GM12878 (cell line): ENCODE results near the gene S100A2. TPM values are rescaled to one million over a fixed set of nuclear protein-coding genes. Genes with fewer than 3 reads are reported as not detected.

ENCODE experiments used
- ATAC-seq: fragments of 200-7000 bp; cut with Tn5 transposase; 3 replicates; pipeline ENCODE4 v1.9.1; 2020; ENCODE audit warnings: mild to moderate bottlenecking, moderate library complexity
- BruUV-seq: library from RNA; stranded (reverse); fragments of 400-500 nt; replicated peaks from 2 replicates; lab custom pipeline; 2021; lab: Mats Ljungman, UMichigan
- CTCF ChIA-PET: fragments of 300-600 bp; sonication (Branson Sonifier 250); formaldehyde crosslinking; extraction: SDS; loops from one replicate; lab custom pipeline; 2021; ENCODE audit warnings: inconsistent platforms; lab: Yijun Ruan, JAX
- POLR2A ChIA-PET: fragments of 350-600 bp; formaldehyde crosslinking; extraction: SDS; loops from one replicate; lab custom pipeline; 2021; ENCODE audit warnings: inconsistent platforms; lab: Charles Lee
- RAD21 ChIA-PET: fragments of 300-600 bp; sonication (Branson Sonifier 250); formaldehyde crosslinking; loops from one replicate; lab custom pipeline; 2023; ENCODE audit warnings: antibody characterized with exemption; ENCODE audit not compliant: unreplicated experiment; lab: Charles Lee
- SMC1A ChIA-PET: fragments of 300-600 bp; sonication (Branson Sonifier 250); formaldehyde crosslinking; loops from one replicate; lab custom pipeline; 2023; ENCODE audit not compliant: unreplicated experiment, uncharacterized antibody; lab: Charles Lee
- DNase-seq: peaks from one replicate; pipeline ENCODE4 v3.0.0-alpha.2; 2011; ENCODE audit warnings: low read depth, low spot score
- FAIRE-seq: peaks from 3 replicates; lab custom pipeline; 2011; peaks lifted over from hg19 to GRCh38; lab: Jason Lieb, UNC
- H2AFZ ChIP-seq: 2 replicates; pipeline ENCODE4 v1.6.0; 2011; ENCODE audit warnings: low read depth, low read length, control low read depth; ENCODE audit not compliant: control insufficient read depth
- H3K27ac ChIP-seq: 2 replicates; pipeline ENCODE4 v1.5.1; 2011; ENCODE audit warnings: control low read depth; ENCODE audit not compliant: control insufficient read depth, insufficient read depth
- H3K27me3 ChIP-seq, 2 experiments: replicated peaks in 1 of 2; 2 replicates each; pipeline versions ENCODE4 v1.6.0 to v1.6.1; 2011; ENCODE audit warnings: low read length in 1 of 2; ENCODE audit not compliant: control insufficient read depth in 2 of 2, insufficient read depth in 2 of 2
- H3K36me3 ChIP-seq, 2 experiments: 2 replicates each; pipeline ENCODE4 v1.5.1; 2011; ENCODE audit warnings: low read length in 1 of 2; ENCODE audit not compliant: control insufficient read depth in 2 of 2, insufficient read depth in 2 of 2
- H3K4me1 ChIP-seq: 2 replicates; pipeline ENCODE4 v1.6.1; 2011; ENCODE audit warnings: mild to moderate bottlenecking, low read length, moderate library complexity, mixed read lengths; ENCODE audit not compliant: control insufficient read depth, insufficient read depth
- H3K4me2 ChIP-seq: 2 replicates; pipeline ENCODE4 v1.6.0; 2011; ENCODE audit warnings: control low read depth; ENCODE audit not compliant: control insufficient read depth, insufficient read depth
- H3K4me3 ChIP-seq: fragments of 200-600 bp; sonication (generic); 2 replicates; pipeline ENCODE4 v1.5.1; 2016
- H3K79me2 ChIP-seq: 2 replicates; pipeline ENCODE4 v1.6.0; 2011; ENCODE audit warnings: low read length; ENCODE audit not compliant: control insufficient read depth, insufficient read depth
- H3K9ac ChIP-seq: 2 replicates; pipeline ENCODE4 v1.8.0; 2011; ENCODE audit warnings: low read length, control low read depth, mixed read lengths; ENCODE audit not compliant: control insufficient read depth, insufficient read depth
- H3K9me3 ChIP-seq: replicated peaks from 3 replicates; pipeline ENCODE4 v1.5.1; 2011; ENCODE audit warnings: mild to moderate bottlenecking, low read length; ENCODE audit not compliant: control insufficient read depth, insufficient read depth
- H4K20me1 ChIP-seq: 2 replicates; pipeline ENCODE4 v1.6.0; 2011; ENCODE audit not compliant: control insufficient read depth, insufficient read depth
- BMI1 ChIP-seq: fragments of 450-650 bp; IDR thresholded peaks from 2 replicates; pipeline ENCODE4 v1.6.1; 2016; ENCODE audit warnings: mild to moderate bottlenecking, moderate library complexity, borderline replicate concordance
- CBX5 ChIP-seq: sonication (generic); IDR thresholded peaks from 2 replicates; pipeline ENCODE4 v1.6.1; 2016; ENCODE audit warnings: low read depth, moderate library complexity, mild to moderate bottlenecking, inconsistent platforms
- CREM ChIP-seq: IDR thresholded peaks from 2 replicates; pipeline ENCODE4 v1.6.1; 2014; ENCODE audit warnings: antibody characterized with exemption, low read depth
- CUX1 ChIP-seq: IDR thresholded peaks from 2 replicates; pipeline ENCODE4 v1.6.1; 2012; ENCODE audit warnings: improper control_type of control experiment, low read depth, low read length; ENCODE audit not compliant: insufficient replicate concordance
- ESRRA ChIP-seq: IDR thresholded peaks from 2 replicates; pipeline ENCODE4 v1.6.1; 2012; ENCODE audit warnings: mild to moderate bottlenecking, low read length, improper control_type of control experiment
- GATAD2B ChIP-seq: fragments of 450-650 bp; conservative IDR thresholded peaks from 2 replicates; pipeline ENCODE4 v1.6.1; 2017; ENCODE audit warnings: low read depth, mild to moderate bottlenecking, moderate library complexity
- HCFC1 ChIP-seq: fragments of 150-350 bp; IDR thresholded peaks from 2 replicates; pipeline ENCODE4 v1.6.1; 2014; ENCODE audit warnings: low read length
- HDGF ChIP-seq: fragments of 450-650 bp; IDR thresholded peaks from 2 replicates; pipeline ENCODE4 v1.6.1; 2016; ENCODE audit warnings: antibody characterized with exemption
- KAT2A ChIP-seq: conservative IDR thresholded peaks from 2 replicates; pipeline ENCODE4 v1.6.1; 2011; ENCODE audit warnings: low read depth, low read length; ENCODE audit not compliant: control insufficient read depth
- POLR2AphosphoS5 ChIP-seq: IDR thresholded peaks from 2 replicates; pipeline ENCODE4 v1.6.1; 2011; ENCODE audit warnings: mild to moderate bottlenecking, low read length, inconsistent platforms
- RAD21 ChIP-seq: IDR thresholded peaks from 2 replicates; pipeline ENCODE4 v1.6.1; 2011; ENCODE audit warnings: mild to moderate bottlenecking, low read depth, low read length, moderate library complexity; ENCODE audit not compliant: insufficient read depth
- RUNX3 ChIP-seq: IDR thresholded peaks from 2 replicates; pipeline ENCODE4 v1.6.1; 2012; ENCODE audit warnings: low read length, inconsistent platforms
- SP1 ChIP-seq: IDR thresholded peaks from one replicate; pipeline ENCODE4 v1.6.1; 2011; ENCODE audit warnings: low read depth, low read length
- SUZ12 ChIP-seq: fragments of 200-600 bp; sonication (generic); IDR thresholded peaks from one replicate; pipeline ENCODE4 v1.6.1; 2018; ENCODE audit warnings: antibody characterized with exemption, mild to moderate bottlenecking; ENCODE audit not compliant: unreplicated experiment
- ZNF207 ChIP-seq: fragments of 450-650 bp; IDR thresholded peaks from 2 replicates; pipeline ENCODE4 v1.6.1; 2014; ENCODE audit warnings: antibody characterized with exemption, mild to moderate bottlenecking, borderline replicate concordance
- ZNF24 ChIP-seq: fragments of 450-650 bp; IDR thresholded peaks from 2 replicates; pipeline ENCODE4 v1.6.1; 2017; ENCODE audit warnings: antibody characterized with exemption, mild to moderate bottlenecking
- WGBS: methylation state at CpG from one replicate; pipeline ENCODE4 v1.1.6; 2016; ENCODE audit warnings: low lambda C conversion rate; ENCODE audit not compliant: insufficient replicate concordance, insufficient coverage; ENCODE audit errors: missing lambda C conversion rate; 5-methylcytosine and 5-hydroxymethylcytosine counted together
- in situ Hi-C: fragments of 300-500 bp; cut with MboI; formaldehyde crosslinking; loops from 9 replicates; pipeline ENCODE4 v1.14.3; 2018; ENCODE audit warnings: mixed read lengths
- intact Hi-C: fragments of 100-400 bp; cut with micrococcal nuclease; formaldehyde crosslinking; loops from one replicate; pipeline ENCODE4 v1.14.2; 2022; ENCODE audit not compliant: unreplicated experiment
- polyA plus RNA-seq, 11 experiments: library from polyadenylated mRNA; depleted of rRNA in 4 of 11; unstranded in 6 of 11; stranded (reverse) in 5 of 11; fragments of >200 nt; fragmentation: Nextera tagmentation in 4 of 11; fragmentation: Illumina TruSeq in 1 of 11; extraction: Ambion mirVana in 4 of 11; extraction: Trizol in 1 of 11; gene quantifications; 1 replicate in 1 of 11; 2 replicates in 10 of 11; pipeline versions ENCODE4 v1.2.1 to v1.2.3, GENCODE V29; 2011 to 2016; ENCODE audit warnings: inconsistent platforms in 2 of 11, missing spikeins in 2 of 11, low read depth in 1 of 11
- total RNA-seq, 4 experiments: library from RNA; depleted of rRNA in 3 of 4; stranded (reverse); fragments of >200 nt in 3 of 4; fragmentation: Illumina TruSeq in 1 of 4; extraction: Trizol in 1 of 4; gene quantifications; 2 replicates each; pipeline versions ENCODE4 v1.2.1 to v1.2.3, GENCODE V29; 2013 to 2021

Gene S100A2
- total and polyA plus RNA-seq, 10 of the 15 experiments (the other 5 are each of a cell fraction or from before 2014, with no cell fraction given), result 0.11 to 1.5 (median 0.59) TPM; not detected in 2

GRCh38 chr1:153577138-153577537, 11.5 kb upstream of the S100A2 start:
- ChIA-PET RAD21 (interaction anchor here (0.7 to 1.2 kb wide), 2 partner anchors 67 to 1571 kb away, joined by 3 read pairs; no protein-coding TSS in a partner anchor), CTCF (interaction anchor here (0.9 to 2.4 kb wide), 7 partner anchors 11 to 66 kb away, joined by 3 to 12 read pairs (median 5); partner anchors contain the start of genes S100A1, S100A13 and S100A14), POLR2A (interaction anchor here (0.5 kb wide), 1 partner anchor 409 kb away, joined by 3 read pairs; the partner anchor contains the start of gene RAB13), SMC1A (interaction anchor here (0.9 to 2.6 kb wide), 5 partner anchors 16 to 66 kb away, joined by 3 to 11 read pairs (median 8); partner anchors contain the start of gene S100A14)
- no peak overlapping the region for H2AFZ ChIP-seq
- H3K27me3 ChIP-seq, result no peaks in the 10 kb centered on the region
- FAIRE-seq (no peak), DNase-seq (no peak), ATAC-seq (no peak)
- H3K79me2 ChIP-seq, result no peaks in the 10 kb centered on the region
- peaks cover 8% of the 10 kb centered on the region for H3K4me1 ChIP-seq
- H3K4me3 ChIP-seq, result no peak overlapping the region
- no peaks in the 10 kb centered on the region for H3K36me3 ChIP-seq
- H3K9me3 ChIP-seq, result no peaks in the 10 kb centered on the region
- WGBS, result 28% methylated on average over 4 of the region's 4 CpGs
- in situ Hi-C loops (no loop called here), intact Hi-C loops (no loop called here)
- no TSS peak for BruUV-seq
- H3K27ac ChIP-seq, result no peak overlapping the region
- TF ChIP-seq ZNF24 (no peak), SP1 (no peak), BMI1 (no peak), CBX5 (no peak), CUX1 (no peak), ZNF207 (no peak), ESRRA (no peak), POLR2AphosphoS5 (no peak), RUNX3 (no peak), HDGF (no peak), RAD21 (no peak), KAT2A (no peak), GATAD2B (no peak), CREM (no peak), SUZ12 (no peak), HCFC1 (no peak)
- H3K9ac ChIP-seq, result no peak overlapping the region
- H3K4me2 ChIP-seq, result no peak overlapping the region
- H4K20me1 ChIP-seq, result no peaks in the 10 kb centered on the region
